Adrenal gland (tissue), 5 donors: ENCODE data around the gene PTPRQ.

ENCODE experiments used
- POLR2A ChIP-seq, 2 donors: fragments of 450-650 bp; IDR thresholded peaks; one replicate each; pipeline ENCODE4 v1.6.1; 2017; ENCODE audit warnings: antibody characterized with exemption in 2 of 2, mild to moderate bottlenecking in 2 of 2, moderate library complexity in 1 of 2
- TF ChIP-seq, protein P1 (sequence below), 6 experiments: fragments of 450-650 bp in 4 of 6; fragments of 200-600 bp in 2 of 6; sonication (generic) in 1 of 6; IDR thresholded peaks; 1 replicate in 5 of 6; 2 replicates in 1 of 6; pipeline versions ENCODE4 v1.5.1 to v1.8.0; 2016 to 2021; ENCODE audit warnings: antibody characterized with exemption in 6 of 6, mild to moderate bottlenecking in 2 of 6, moderate library complexity in 1 of 6
- donor health status: DM: no; HTN: no; CAD: no.

DNA sequence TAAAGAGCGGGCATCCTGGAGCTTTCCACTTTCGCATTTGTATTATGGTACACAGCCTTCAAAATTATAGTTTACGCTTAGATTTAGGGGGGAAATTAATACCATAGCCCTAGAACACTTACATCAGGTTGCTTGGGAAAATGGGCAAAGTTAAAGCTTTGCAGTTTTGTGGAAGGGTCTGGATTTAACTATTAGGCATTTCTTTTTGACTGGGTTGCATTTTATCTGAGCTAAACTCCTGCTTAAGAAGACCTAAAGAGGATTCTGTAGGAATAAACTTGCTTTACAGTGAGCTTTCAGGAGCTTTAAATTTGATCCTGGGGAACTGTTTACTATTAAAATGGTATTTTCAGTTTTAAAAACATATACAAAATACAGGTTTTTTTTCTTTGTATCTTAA, 42.8 kb upstream of the PTPRQ start:
- no peak for TF ChIP-seq POLR2A (IDR thresholded peaks at IDR 0.05)
- TF ChIP-seq, protein P1, sequence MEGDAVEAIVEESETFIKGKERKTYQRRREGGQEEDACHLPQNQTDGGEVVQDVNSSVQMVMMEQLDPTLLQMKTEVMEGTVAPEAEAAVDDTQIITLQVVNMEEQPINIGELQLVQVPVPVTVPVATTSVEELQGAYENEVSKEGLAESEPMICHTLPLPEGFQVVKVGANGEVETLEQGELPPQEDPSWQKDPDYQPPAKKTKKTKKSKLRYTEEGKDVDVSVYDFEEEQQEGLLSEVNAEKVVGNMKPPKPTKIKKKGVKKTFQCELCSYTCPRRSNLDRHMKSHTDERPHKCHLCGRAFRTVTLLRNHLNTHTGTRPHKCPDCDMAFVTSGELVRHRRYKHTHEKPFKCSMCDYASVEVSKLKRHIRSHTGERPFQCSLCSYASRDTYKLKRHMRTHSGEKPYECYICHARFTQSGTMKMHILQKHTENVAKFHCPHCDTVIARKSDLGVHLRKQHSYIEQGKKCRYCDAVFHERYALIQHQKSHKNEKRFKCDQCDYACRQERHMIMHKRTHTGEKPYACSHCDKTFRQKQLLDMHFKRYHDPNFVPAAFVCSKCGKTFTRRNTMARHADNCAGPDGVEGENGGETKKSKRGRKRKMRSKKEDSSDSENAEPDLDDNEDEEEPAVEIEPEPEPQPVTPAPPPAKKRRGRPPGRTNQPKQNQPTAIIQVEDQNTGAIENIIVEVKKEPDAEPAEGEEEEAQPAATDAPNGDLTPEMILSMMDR (IDR thresholded peaks at IDR 0.05) = no peak
